CD14-positive monocyte (primary cell): ENCODE data around the gene KASH5. TPM values are rescaled to one million over a fixed set of nuclear protein-coding genes. Genes with fewer than 3 reads are reported as not detected.

ENCODE experiments used
- DNase-seq, 3 donors: peaks; one replicate each; pipeline ENCODE4 v3.0.0-alpha.2; 2011 to 2022
- H2AFZ ChIP-seq: 2 replicates; pipeline ENCODE4 v1.6.0; 2012; ENCODE audit warnings: mild to moderate bottlenecking, low read depth, low read length, inconsistent platforms; ENCODE audit not compliant: insufficient read depth, poor library complexity, severe bottlenecking
- H3K27ac ChIP-seq, 2 donors: 1 replicate in 1 of 2; 2 replicates in 1 of 2; pipeline ENCODE4 v1.5.1; 2012 to 2013; ENCODE audit warnings: low read length in 2 of 2, control low read depth in 1 of 2, inconsistent platforms in 1 of 2, low read depth in 1 of 2, mild to moderate bottlenecking in 1 of 2
- H3K27me3 ChIP-seq, 2 donors: one replicate each; pipeline versions ENCODE4 v1.6.0 to v1.6.1; 2011 to 2013; ENCODE audit warnings: low read length in 2 of 2; ENCODE audit not compliant: control insufficient read depth in 2 of 2, insufficient read depth in 2 of 2
- H3K36me3 ChIP-seq, 2 donors: replicated peaks in 1 of 2; 1 replicate in 1 of 2; 2 replicates in 1 of 2; pipeline versions ENCODE4 v1.5.1 to v1.6.1; 2012 to 2013; ENCODE audit warnings: low read length in 2 of 2, control low read depth in 1 of 2, inconsistent platforms in 1 of 2, mild to moderate bottlenecking in 1 of 2; ENCODE audit not compliant: insufficient read depth in 2 of 2, control insufficient read depth in 1 of 2
- H3K4me1 ChIP-seq, 2 donors: 1 replicate in 1 of 2; 2 replicates in 1 of 2; pipeline versions ENCODE4 v1.5.1 to v1.6.1; 2012 to 2013; ENCODE audit warnings: low read length in 2 of 2, control low read depth in 1 of 2, inconsistent platforms in 1 of 2, mild to moderate bottlenecking in 1 of 2, moderate library complexity in 1 of 2; ENCODE audit not compliant: insufficient read depth in 2 of 2, control insufficient read depth in 1 of 2
- H3K4me2 ChIP-seq: replicated peaks from 2 replicates; pipeline ENCODE3; 2012; ENCODE audit warnings: low read length, moderate library complexity, mild to moderate bottlenecking; ENCODE audit not compliant: poor library complexity, severe bottlenecking; ENCODE audit errors: extremely low read depth
- H3K4me3 ChIP-seq, 3 experiments: fragments of 200-600 bp in 1 of 3; sonication (generic) in 1 of 3; replicated peaks in 1 of 3; 1 replicate in 2 of 3; 2 replicates in 1 of 3; pipeline ENCODE4 v1.5.1; 2011 to 2013; ENCODE audit warnings: low read length in 3 of 3, mild to moderate bottlenecking in 3 of 3, control low read depth in 2 of 3, low read depth in 2 of 3, inconsistent platforms in 1 of 3, moderate library complexity in 1 of 3
- H3K79me2 ChIP-seq: 2 replicates; pipeline ENCODE4 v1.6.0; 2012; ENCODE audit warnings: mild to moderate bottlenecking, control low read depth, inconsistent platforms, low read length, moderate library complexity; ENCODE audit not compliant: insufficient read depth
- H3K9ac ChIP-seq: 2 replicates; pipeline ENCODE4 v1.6.0; 2017; ENCODE audit warnings: low read length, mild to moderate bottlenecking; ENCODE audit not compliant: insufficient read depth, poor library complexity, severe bottlenecking
- H3K9me3 ChIP-seq, 2 donors: replicated peaks in 1 of 2; 1 replicate in 1 of 2; 2 replicates in 1 of 2; pipeline versions ENCODE4 v1.5.1 to v1.6.1; 2012 to 2013; ENCODE audit warnings: low read length in 2 of 2, control low read depth in 1 of 2; ENCODE audit not compliant: control insufficient read depth in 1 of 2, insufficient read depth in 1 of 2
- H4K20me1 ChIP-seq: 2 replicates; pipeline ENCODE4 v1.6.0; 2012; ENCODE audit warnings: mild to moderate bottlenecking, low read length, control low read depth, moderate library complexity; ENCODE audit not compliant: insufficient read depth
- H3K27ac Mint-ChIP-seq, 7 donors: one replicate each; pipeline ENCODE4 v1.8.0; 2020; ENCODE audit warnings: mild to moderate bottlenecking in 7 of 7, mixed read lengths in 7 of 7, moderate library complexity in 6 of 7, inconsistent platforms in 2 of 7
- H3K27me3 Mint-ChIP-seq, 3 donors: one replicate each; pipeline ENCODE4 v1.8.0; 2021 to 2022; ENCODE audit warnings: low read depth in 3 of 3, mild to moderate bottlenecking in 3 of 3, mixed read lengths in 3 of 3, moderate library complexity in 3 of 3, inconsistent platforms in 1 of 3
- H3K36me3 Mint-ChIP-seq, 2 donors: one replicate each; pipeline ENCODE4 v1.8.0; 2020; ENCODE audit warnings: mixed read lengths in 2 of 2, inconsistent platforms in 1 of 2, mild to moderate bottlenecking in 1 of 2
- H3K4me1 Mint-ChIP-seq: one replicate; pipeline ENCODE4 v1.8.0; 2020; ENCODE audit warnings: mild to moderate bottlenecking, mixed read lengths
- H3K4me3 Mint-ChIP-seq, 2 donors: one replicate each; pipeline ENCODE4 v1.8.0; 2020; ENCODE audit warnings: mild to moderate bottlenecking in 2 of 2, mixed read lengths in 2 of 2, moderate library complexity in 1 of 2
- H3K9me3 Mint-ChIP-seq, 7 donors: one replicate each; pipeline ENCODE4 v1.8.0; 2020 to 2022; ENCODE audit warnings: mixed read lengths in 7 of 7, mild to moderate bottlenecking in 6 of 7, moderate library complexity in 6 of 7, inconsistent platforms in 2 of 7
- WGBS: methylation state at CpG from one replicate; pipeline ENCODE4 v1.1.5; 2013; ENCODE audit warnings: missing lambda C conversion rate; ENCODE audit not compliant: insufficient coverage; 5-methylcytosine and 5-hydroxymethylcytosine counted together
- intact Hi-C, 2 donors: fragments of 100-400 bp; cut with micrococcal nuclease; formaldehyde crosslinking; loops; one replicate each; pipeline versions ENCODE4 v1.15.0 to v1.15.1; 2023
- polyA plus RNA-seq, 3 donors: library from polyadenylated mRNA; depleted of rRNA in 1 of 3; unstranded in 2 of 3; stranded (reverse) in 1 of 3; fragments of 300-500 nt in 2 of 3; fragments of >200 nt in 1 of 3; fragmentation: Illumina TruSeq in 2 of 3; gene quantifications; 1 replicate in 2 of 3; 2 replicates in 1 of 3; pipeline ENCODE4 v1.2.3, GENCODE V29; 2012 to 2021
- TF ChIP-seq, protein P1 (sequence below): fragments of 200-600 bp; IDR thresholded peaks from one replicate; pipeline ENCODE4 v1.8.0; 2022; ENCODE audit warnings: antibody characterized with exemption, mild to moderate bottlenecking

Gene KASH5
- polyA plus RNA-seq, 3 donors: not detected

DNA sequence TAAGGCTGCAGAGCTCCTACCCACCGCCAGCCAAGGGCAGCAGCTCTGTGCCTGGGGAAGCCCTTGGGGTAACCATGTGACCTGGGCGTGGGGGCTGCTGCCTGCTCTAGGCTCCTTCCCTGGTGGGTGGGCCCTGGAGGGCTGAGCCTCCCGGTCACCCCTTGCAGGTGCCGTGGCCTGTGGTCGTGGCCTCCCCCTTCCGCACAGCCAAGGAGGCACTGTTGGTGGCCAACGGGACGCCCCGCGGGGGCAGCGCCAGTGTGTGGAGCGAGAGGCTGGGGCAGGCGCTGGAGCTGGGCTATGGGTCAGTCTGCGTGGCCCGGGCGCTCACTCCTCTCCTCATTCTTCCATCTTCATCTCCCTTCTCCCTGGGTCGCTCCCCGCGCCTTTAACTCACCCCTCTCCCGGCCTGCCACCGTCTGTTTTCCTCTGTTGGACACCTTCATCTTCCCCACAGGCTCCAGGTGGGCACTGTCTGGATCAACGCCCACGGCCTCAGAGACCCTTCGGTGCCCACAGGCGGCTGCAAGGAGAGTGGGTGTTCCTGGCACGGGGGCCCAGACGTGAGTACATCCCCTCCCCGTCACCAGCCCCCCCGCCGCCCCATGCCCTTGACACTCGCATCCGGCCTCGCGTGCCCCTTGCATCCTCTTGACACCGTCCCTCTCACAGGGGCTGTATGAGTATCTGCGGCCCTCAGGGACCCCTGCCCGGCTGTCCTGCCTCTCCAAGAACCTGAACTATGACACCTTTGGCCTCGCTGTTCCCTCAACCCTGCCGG, 76.1 kb downstream of the KASH5 start:
- Histone ChIP-seq H2AFZ (no peak overlapping the region), H3K27me3 (no peaks in the 10 kb centered on the region), H3K79me2 (no peaks in the 10 kb centered on the region), H3K4me1 (peaks cover 8 to 10% of the 10 kb centered on the region in 2 donors), H4K20me1 (no peaks in the 10 kb centered on the region), H3K27ac (no peak overlapping the region), H3K4me3 (no peak overlapping the region), H3K4me2 (no peak overlapping the region), H3K9ac (no peak overlapping the region), H3K9me3 (no peaks in the 10 kb centered on the region), H3K36me3 (peaks cover 46% of the 10 kb centered on the region in 2 donors)
- no peaks in the 10 kb centered on the region for H3K9me3 Mint-ChIP-seq
- TF ChIP-seq, protein P1, sequence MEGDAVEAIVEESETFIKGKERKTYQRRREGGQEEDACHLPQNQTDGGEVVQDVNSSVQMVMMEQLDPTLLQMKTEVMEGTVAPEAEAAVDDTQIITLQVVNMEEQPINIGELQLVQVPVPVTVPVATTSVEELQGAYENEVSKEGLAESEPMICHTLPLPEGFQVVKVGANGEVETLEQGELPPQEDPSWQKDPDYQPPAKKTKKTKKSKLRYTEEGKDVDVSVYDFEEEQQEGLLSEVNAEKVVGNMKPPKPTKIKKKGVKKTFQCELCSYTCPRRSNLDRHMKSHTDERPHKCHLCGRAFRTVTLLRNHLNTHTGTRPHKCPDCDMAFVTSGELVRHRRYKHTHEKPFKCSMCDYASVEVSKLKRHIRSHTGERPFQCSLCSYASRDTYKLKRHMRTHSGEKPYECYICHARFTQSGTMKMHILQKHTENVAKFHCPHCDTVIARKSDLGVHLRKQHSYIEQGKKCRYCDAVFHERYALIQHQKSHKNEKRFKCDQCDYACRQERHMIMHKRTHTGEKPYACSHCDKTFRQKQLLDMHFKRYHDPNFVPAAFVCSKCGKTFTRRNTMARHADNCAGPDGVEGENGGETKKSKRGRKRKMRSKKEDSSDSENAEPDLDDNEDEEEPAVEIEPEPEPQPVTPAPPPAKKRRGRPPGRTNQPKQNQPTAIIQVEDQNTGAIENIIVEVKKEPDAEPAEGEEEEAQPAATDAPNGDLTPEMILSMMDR: no peak
- 96% methylated on average over 34 of the region's 39 CpGs for WGBS
- no peak for DNase-seq
- peaks cover 34 to 61% of the 10 kb centered on the region in 2 donors for H3K36me3 Mint-ChIP-seq
- peak overlapping the region in 2 of 7 donors; percentile 50 to 82 for H3K27ac Mint-ChIP-seq
- intact Hi-C loops: no loop called here
- H3K4me1 Mint-ChIP-seq: peaks cover 7% of the 10 kb centered on the region
- H3K4me3 Mint-ChIP-seq: no peak overlapping the region
- no peaks in the 10 kb centered on the region for H3K27me3 Mint-ChIP-seq

DNA sequence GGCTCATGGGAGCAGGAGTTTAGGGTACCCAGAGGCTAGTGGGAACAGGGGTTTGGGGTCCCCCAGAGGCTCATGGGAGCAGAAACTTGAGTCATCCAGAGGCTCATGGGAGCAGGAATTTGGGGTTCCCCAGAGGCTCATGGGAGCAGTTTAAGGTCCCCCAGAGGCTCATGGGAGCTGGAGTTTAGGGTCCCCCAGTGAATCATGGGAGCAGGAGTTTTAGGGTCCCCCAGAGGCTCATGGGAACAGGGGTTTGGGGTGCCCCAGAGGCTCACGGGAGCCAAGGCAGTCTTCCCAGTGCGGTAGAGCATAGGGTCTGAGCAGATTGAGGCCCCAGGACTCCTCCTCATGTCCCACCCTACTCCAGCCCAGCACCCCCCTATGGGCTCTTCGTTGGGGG, 77.3 kb downstream of the KASH5 start:
- Mint-ChIP-seq H3K27ac (peak overlapping the region in 4 of 7 donors; percentile 28 to 58 (median 38)), H3K9me3 (no peaks in the 10 kb centered on the region), H3K4me3 (no peak overlapping the region), H3K27me3 (no peaks in the 10 kb centered on the region), H3K4me1 (peaks cover 17% of the 10 kb centered on the region), H3K36me3 (peaks cover 23 to 49% of the 10 kb centered on the region in 2 donors)
- Histone ChIP-seq H3K9ac (no peak overlapping the region), H3K9me3 (no peaks in the 10 kb centered on the region), H3K4me2 (no peak overlapping the region), H3K36me3 (peaks cover 34 to 37% of the 10 kb centered on the region in 2 donors), H2AFZ (no peak overlapping the region), H4K20me1 (no peaks in the 10 kb centered on the region), H3K79me2 (no peaks in the 10 kb centered on the region), H3K27me3 (no peaks in the 10 kb centered on the region), H3K27ac (peak overlapping the region in 1 of 2 donors; percentile 14), H3K4me1 (peaks cover 20 to 22% of the 10 kb centered on the region in 2 donors), H3K4me3 (no peak overlapping the region)
- TF ChIP-seq, protein P1: no peak
- intact Hi-C loops: no loop called here
- no peak for DNase-seq
- WGBS: 100% methylated on average over 1 of the region's 3 CpGs

Other genes starting within 250 kb of the KASH5 start
- not detected for gene HRC, start 232.9 kb upstream of the KASH5 start, polyA plus RNA-seq
- 1 to 10 TPM; 6.0 to 6.9 (median 6.6) TPM for gene TRPM4, start 230.5 kb upstream of the KASH5 start, polyA plus RNA-seq
- 1 to 10 TPM in 1 of 3 donors, under 1 TPM in 2; 0.21 to 1.5 (median 0.55) TPM for gene SLC6A16, start 63.1 kb upstream of the KASH5 start, polyA plus RNA-seq
- gene CD37, start 52.8 kb upstream of the KASH5 start, polyA plus RNA-seq: 100 to 1,000 TPM; 147 to 380 (median 194) TPM
- gene TEAD2, start 25.8 kb upstream of the KASH5 start, polyA plus RNA-seq: not detected
- not detected for gene DKKL1, start 24.4 kb upstream of the KASH5 start, polyA plus RNA-seq
- gene PTH2, start 35.2 kb downstream of the KASH5 start, polyA plus RNA-seq: not detected
- gene GFY, start 37.1 kb downstream of the KASH5 start, polyA plus RNA-seq: not detected
- under 1 TPM in 2 of 3 donors, not detected in 1; 0.04 to 0.09 TPM for gene SLC17A7, start 53.3 kb downstream of the KASH5 start, polyA plus RNA-seq
- 100 to 1,000 TPM in 1 of 3 donors, 10 to 100 TPM in 2; 62.3 to 102 (median 83.9) TPM for gene PIH1D1, start 63.6 kb downstream of the KASH5 start, polyA plus RNA-seq
- 10 to 100 TPM; 30.8 to 39.5 (median 31.2) TPM for gene ALDH16A1, start 65.0 kb downstream of the KASH5 start, polyA plus RNA-seq
- gene FLT3LG, start 86.0 kb downstream of the KASH5 start, polyA plus RNA-seq: 10 to 100 TPM in 1 of 3 donors, 1 to 10 TPM in 2; 5.0 to 13.8 (median 6.9) TPM
- 1,000 to 10,000 TPM in 1 of 3 donors, 100 to 1,000 TPM in 2; 655 to 1,621 (median 663) TPM for gene RPL13A, start 99.4 kb downstream of the KASH5 start, polyA plus RNA-seq
- gene RPS11, start 108.2 kb downstream of the KASH5 start, polyA plus RNA-seq: 1,000 to 10,000 TPM; 1,103 to 4,925 (median 1,481) TPM
- gene FCGRT, start 124.4 kb downstream of the KASH5 start, polyA plus RNA-seq: 100 to 1,000 TPM; 720 to 930 (median 724) TPM
- gene RCN3, start 139.8 kb downstream of the KASH5 start, polyA plus RNA-seq: 10 to 100 TPM in 1 of 3 donors, not detected in 2; 50.2 TPM
- gene NOSIP, start 192.3 kb downstream of the KASH5 start, polyA plus RNA-seq: 100 to 1,000 TPM in 1 of 3 donors, 10 to 100 TPM in 2; 63.4 to 120 (median 96.4) TPM
- gene PRRG2, start 193.1 kb downstream of the KASH5 start, polyA plus RNA-seq: under 1 TPM in 1 of 3 donors, not detected in 2; 0.49 TPM
- gene PRR12, start 202.9 kb downstream of the KASH5 start, polyA plus RNA-seq: 1 to 10 TPM in 1 of 3 donors, under 1 TPM in 2; 0.04 to 3.3 (median 0.11) TPM